HUDEP-2 (cell line): ENCODE results near the gene FANCB.

ENCODE experiments used
- DNase-seq, 76 experiments: peaks; one replicate each; lab custom pipeline; 2025; ENCODE audit not compliant: unreplicated experiment in 76 of 76; lab: John Stamatoyannopoulos, UW

Gene FANCB

DNA sequence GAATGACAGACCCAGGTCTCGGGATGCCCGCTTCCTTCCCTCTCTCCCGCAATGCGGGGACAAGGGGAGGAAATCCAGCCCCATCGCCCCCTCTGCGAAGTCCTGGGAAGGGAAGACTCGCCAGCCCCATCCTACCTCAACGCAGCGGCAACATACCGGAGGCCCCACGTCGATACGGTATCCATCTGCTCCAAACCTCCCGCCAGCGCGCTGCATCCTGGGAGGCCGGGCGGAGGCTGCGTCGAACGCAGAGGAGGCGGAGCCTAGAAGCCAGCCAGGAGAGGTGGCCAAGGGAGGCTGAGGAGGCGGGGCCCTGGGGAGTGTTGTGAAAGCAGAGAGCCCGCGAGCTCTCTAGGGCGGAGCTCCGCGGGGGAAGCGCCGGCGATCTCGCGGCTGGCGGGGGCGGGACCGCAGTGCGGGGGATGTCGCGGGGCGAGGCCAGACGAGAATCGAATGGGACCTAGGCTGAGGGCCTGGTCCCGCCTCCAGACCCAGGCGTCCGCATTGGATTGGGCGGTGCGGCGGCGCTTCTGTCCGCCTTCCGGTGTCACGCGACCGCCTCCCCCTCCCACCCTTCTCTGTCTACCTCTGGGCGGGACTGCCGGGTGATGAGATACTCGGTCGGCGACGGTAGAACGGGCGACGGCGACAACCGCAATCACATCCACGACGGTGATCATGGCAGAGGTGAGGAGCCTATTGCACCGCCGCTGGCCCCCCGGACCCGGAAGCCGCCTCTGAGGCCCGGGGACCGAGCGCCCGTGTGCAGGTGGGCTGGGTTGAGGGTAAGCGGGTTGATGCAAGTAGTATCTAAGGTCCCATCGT is at the start of gene FANCB, which contains the start of gene MOSPD2:
FANCB (minus strand) TSS at position 219 of the 825 bp plus-strand sequence. CDS start 7,559 bp downstream, outside the sequence.
MOSPD2 (plus strand) TSS at position 571 of the 825 bp plus-strand sequence; CDS start at position 679, 108 bp downstream.
- DNase-seq, result peak in 75 of 76 experiments; percentile 7 to 94 (median 87)

- no peak for DNase-seq
Observed at GRCh38 chrX:14922437-14922836, 49.6 kb upstream of the FANCB start.

GRCh38 chrX:14920196-14920595 is 47.3 kb upstream of the FANCB start:
- DNase-seq, result no peak

DNA sequence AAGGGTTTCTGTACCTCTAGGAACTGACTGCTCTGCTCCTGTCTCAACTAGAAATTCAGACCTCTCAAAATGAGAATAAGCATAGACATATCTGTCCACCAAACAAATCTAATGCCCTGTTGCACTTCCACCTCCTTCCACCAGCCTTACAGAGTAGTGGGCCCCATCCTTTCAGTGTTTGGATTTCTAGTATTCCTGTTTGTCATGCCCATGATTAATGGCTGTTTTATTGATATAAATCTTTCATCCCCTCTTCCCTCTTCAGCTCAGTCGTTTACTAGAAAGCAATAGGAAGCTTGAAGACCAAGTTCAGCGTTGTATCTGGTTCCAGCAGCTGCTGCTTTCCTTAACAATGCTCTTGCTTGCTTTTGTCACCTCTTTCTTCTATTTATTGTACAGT is 46.5 kb upstream of the FANCB start:
- no peak for DNase-seq

DNA sequence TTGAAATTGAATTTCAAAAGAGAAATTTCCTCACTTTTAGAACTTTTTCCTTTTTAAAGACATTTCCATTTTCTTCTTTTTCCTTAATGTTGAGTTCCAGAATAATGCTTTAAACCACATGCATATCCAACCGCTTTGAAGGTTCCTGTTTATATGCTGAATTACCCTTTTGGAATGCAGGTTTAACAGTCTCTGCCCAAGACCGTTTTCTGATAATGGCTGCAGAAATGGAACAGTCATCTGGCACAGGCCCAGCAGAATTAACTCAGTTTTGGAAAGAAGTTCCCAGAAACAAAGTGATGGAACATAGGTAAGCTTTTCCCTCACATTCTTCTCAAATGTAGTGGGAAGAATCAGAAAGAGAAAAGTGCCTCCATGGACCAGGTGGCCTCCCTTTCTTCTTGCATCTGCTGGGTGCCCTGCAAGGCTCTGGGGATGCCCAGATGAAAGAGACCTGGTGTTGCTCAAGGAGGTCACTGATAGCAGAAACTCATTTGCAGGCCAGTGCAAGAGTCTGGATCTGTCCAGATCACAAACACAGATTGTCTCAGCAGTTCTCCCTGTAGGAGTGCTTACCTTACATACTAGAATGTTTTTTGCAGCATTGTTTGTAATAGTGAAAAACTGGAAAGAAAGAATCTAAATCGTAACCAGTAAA is 43.3 kb upstream of the FANCB start:
- DNase-seq, result no peak

- no peak for DNase-seq
Observed at GRCh38 chrX:14915596-14915995, 42.7 kb upstream of the FANCB start.

GRCh38 chrX:14913241-14913640 is 40.4 kb upstream of the FANCB start:
- no peak for DNase-seq

GRCh38 chrX:14903891-14904290 is 31.0 kb upstream of the FANCB start:
- no peak for DNase-seq

GRCh38 chrX:14902537-14902936 is 29.7 kb upstream of the FANCB start:
- DNase-seq, result no peak

DNA sequence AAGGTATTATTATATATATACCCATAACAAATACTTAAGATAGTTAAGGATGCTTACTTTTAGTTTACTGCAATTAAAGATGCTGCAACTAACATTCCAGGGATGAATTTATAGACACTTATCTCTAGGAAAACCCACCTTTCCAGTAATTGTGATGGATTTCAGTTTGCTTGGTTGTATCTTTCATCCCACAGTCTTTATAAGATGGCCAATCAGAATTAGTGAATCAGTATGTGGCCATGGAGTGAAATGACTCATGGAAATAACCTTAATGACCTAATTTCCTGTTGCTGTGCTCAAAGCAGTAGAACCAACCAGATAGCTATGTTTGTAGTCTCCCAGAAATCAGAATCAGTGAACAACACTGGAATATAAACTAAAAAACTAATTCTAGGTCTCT is 26.7 kb upstream of the FANCB start:
- no peak for DNase-seq

DNA sequence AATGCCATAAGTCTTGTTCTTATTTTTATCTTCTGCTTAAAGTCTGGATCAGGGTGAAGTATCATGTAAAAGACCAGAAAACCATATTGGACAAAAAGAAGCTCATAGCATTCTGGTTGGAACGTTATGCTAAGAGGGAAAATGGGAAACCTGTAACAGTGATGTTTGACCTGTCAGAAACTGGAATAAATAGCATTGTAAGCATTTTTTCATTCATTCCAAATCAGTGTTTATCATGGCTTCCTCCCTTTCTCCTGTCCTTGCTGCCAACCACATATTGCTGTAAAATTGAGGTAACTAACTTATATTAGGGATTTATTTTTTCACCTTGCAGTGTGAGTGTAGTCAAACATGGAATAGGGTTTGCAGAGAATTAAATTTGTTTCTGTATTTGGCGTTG is 24.2 kb upstream of the FANCB start:
- no peak for DNase-seq

DNA sequence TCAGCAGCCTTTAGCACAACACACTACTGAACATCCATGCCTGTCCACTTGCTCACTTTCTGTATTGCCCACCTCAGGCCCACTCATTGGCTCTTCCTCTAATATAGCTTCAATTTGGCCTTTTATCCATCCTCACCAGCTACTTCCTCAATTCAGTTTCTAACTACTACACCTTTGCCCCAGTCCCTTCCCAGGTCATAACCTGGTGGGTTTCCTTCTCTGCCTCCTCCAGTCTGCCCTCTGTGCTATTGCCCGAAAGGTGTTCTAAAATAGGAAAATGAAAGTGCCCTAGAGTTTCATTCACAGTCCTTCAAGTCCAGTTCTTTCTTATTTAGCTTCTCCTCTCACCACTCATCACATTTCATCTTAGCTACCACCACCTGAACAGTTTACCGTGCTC is 23.4 kb upstream of the FANCB start:
- no peak for DNase-seq

DNA sequence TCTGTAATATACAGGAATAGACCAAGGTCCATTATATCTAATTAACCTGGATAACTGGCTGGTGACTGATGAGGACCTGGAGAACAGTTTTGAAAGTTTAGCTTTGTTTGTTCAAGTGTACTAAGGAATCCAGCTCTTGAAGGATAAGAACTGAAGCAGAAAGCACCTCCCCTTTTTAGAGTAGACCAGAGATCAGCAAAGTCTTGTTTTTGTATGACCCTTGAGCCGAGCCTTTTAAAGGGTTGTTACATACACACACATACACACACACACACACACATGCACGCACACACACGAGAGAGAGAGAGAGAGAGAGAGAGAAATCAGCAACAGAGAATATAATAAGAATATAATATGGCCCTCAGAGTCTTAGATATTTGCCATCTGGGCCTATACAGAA is 13.4 kb upstream of the FANCB start:
- no peak for DNase-seq

GRCh38 chrX:14884714-14885113 is 11.8 kb upstream of the FANCB start:
- no peak for DNase-seq

GRCh38 chrX:14883826-14884225 is 11.0 kb upstream of the FANCB start:
- DNase-seq, result no peak

DNA sequence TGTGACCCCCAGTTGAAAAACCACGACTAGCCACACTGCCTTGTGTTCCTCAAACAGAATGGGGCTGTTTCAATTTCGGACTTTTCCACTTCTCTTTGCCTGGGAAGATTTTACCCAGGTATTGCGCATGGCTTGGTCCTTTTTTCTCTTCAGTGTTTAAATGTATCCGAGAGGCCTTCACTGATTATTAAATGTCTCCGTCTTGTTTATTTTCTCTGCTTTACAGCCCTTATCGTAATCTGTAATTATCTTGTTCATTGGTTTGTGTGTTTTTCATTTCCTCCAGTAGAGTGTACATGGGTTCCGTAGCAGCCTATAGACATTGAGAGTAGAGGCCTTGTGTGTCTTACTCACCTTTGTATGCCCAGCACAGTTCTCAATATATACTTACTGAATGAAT is 2.8 kb upstream of the FANCB start:
- no peak for DNase-seq

- peak in 1 of 76 experiments; percentile 6 for DNase-seq
Observed at GRCh38 chrX:14873676-14874049, 794 bp upstream of the FANCB start.

GRCh38 chrX:14872355-14872754 is 514 bp downstream of the FANCB start:
- peak in 4 of 76 experiments; percentile 0 to 1 (median 0) for DNase-seq

DNA sequence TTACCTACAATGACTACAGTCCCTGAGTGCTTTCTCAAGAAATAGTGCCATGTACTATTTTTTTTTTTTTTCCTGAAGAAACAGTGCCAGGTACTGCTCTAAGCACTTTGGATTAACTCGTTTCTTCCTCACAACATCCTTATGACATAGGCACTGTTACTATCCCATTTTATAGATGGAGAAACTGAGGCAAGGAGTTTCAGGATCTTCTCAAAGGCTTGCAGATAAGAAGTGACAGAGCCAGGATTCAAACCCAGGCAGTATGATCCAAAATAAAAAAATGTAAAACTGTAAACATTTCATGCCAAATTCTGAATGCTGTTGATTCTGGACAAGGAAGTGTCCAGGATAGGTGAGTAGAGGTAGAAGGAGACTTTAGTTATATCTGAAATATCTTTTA is 1.1 kb downstream of the FANCB start:
- DNase-seq, result peak in 1 of 76 experiments; percentile 0

- no peak for DNase-seq
Observed at GRCh38 chrX:14865201-14865600, 7.7 kb downstream of the FANCB start.

- no peak for DNase-seq
Observed at GRCh38 chrX:14864631-14865030, 8.2 kb downstream of the FANCB start.

- DNase-seq, result no peak
Observed at GRCh38 chrX:14851526-14851925, 21.3 kb downstream of the FANCB start.
